ENCODE data around the gene CCR7. TPM values are rescaled to one million over a fixed set of nuclear protein-coding genes. Genes with fewer than 3 reads are reported as not detected.

CCR7 gene
- total RNA-seq, 1 donor from 2014 or later = not detected

DNA sequence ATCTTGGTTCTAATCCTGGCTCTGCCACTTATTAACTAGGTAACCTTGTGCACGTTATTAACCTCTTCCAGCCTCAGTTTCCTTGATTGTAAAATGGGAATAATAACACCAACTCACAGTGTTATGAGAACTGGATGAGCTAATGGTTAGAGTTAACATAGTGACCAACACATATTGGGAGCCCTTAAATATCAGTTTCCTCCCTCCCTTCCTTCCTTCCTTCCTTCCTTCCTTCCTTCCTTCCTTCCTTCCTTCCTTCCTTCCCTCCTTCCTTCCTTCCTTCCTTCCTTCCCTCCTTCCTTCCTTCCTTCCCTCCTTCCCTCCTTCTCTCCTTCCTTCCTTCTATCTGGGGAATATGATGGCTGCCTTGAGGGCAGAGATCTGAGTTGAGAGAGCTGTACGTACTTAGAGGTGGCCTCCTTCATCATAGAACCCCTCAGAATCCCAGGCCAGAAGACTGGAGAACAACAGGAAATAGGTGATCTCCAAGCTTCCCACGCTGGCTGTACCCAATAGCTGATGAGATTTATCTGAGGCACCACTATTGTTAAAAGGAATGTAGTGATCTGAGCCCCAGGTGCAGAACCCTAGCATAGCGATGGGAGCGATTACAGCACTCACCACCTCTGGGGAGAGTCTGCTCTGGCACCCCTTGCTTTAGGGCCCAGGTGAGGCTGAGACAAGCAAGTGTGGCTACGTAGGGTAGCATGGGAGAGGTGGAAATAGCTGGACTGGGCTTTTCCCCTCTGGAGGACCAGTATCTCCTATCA, 26.2 kb downstream of the CCR7 start:
- DNase-seq (ENCODE audit: low read depth) = no peak

- peak; percentile 80 for DNase-seq (ENCODE audit: low read depth)
Observed at GRCh38 chr17:40538019-40538935, 27.0 kb downstream of the CCR7 start.

DNA sequence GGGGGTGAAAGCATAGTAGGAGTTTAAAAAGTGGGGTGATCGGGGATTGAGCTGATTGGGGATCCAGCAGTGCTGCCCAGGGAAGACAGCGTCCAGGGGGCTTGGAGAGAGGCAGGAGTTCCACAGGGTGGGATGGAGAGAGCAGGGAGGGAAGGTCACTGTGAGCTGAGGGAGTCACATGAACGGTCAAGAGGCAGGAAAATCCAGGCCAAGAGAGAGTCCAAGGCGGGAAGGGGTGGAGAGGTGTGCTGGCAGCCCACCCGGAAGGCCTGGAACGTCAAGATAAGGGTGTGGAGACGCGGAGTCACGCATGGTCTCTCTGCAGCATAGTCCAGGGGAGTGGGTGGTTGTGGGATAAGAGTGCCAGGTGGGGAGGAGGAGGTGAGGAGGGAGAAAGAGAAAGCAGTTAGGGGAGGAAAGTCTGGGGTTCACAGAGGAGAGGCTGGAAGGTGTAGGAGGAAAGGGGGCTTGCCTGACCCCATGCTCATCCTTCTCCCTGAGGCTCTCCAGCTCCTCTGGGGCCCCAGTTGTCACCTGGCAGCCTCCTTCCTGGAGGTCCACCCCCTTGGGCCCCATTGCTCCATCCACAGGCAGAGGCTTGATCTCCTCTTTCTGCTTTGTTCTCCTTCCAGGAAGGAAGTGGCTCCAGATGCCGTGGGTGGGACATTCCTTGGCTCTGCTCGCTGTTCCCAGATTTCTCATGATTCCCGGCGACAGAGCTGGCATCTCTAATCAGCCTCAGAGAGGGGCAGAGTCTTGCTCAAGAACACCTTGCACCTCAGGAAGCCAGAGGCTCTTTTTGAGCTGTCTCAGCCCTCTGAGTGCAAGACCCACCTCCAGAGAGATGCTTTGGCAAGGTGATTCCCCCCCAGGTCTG, 28.7 kb downstream of the CCR7 start:
- no peak for DNase-seq (ENCODE audit: low read depth)

DNA sequence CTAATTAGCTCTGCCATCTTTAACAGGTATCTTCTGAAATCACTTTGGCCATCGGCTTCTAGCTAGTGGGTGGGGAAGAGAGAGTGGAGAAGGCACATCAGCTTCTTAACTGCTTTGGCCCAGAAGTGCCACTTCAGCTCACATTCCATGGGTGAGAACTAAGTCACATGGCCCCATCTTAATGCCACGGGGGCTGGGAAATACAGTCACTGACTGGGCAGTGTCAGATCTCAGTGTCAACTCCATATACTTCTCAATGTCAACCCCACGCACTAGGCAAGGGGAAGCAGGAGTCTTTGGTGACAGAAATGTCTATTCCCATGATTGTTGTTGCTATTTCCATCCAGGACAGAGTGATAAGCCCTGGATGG, 29.4 kb downstream of the CCR7 start:
- DNase-seq (ENCODE audit: low read depth) = no peak

DNA sequence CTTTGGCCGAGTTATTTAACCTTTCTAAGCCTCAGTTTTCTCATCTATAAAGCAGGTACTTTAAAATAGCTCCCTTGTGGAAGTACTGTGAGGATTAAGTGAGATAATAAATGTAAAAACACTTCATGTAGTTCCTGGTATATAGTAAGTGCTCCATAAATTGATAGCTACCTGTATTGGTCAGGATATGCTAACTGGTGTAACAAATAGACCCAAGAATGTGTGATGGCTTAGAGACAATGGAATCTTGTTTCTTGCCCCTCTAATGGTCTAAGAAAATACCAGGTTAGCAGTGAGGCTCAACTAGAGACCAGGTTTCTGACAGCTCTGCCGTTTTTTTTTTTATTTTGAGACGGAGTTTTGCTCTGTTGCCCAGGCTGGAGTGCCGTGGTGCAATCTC, 29.8 kb downstream of the CCR7 start:
- no peak for DNase-seq (ENCODE audit: low read depth)

GRCh38 chr17:40534371-40535189, 30.7 kb downstream of the CCR7 start:
- DNase-seq (ENCODE audit: low read depth) = no peak

GRCh38 chr17:40533896-40534295, 31.4 kb downstream of the CCR7 start:
- DNase-seq (ENCODE audit: low read depth) = no peak

- peak; percentile 19 for DNase-seq (ENCODE audit: low read depth)
Observed at GRCh38 chr17:40532520-40533253, 32.6 kb downstream of the CCR7 start.

- no peak for DNase-seq (ENCODE audit: low read depth)
Observed at GRCh38 chr17:40531051-40531991, 34.0 kb downstream of the CCR7 start.

GRCh38 chr17:40530531-40530994, 34.7 kb downstream of the CCR7 start:
- no peak for DNase-seq (ENCODE audit: low read depth)

DNA sequence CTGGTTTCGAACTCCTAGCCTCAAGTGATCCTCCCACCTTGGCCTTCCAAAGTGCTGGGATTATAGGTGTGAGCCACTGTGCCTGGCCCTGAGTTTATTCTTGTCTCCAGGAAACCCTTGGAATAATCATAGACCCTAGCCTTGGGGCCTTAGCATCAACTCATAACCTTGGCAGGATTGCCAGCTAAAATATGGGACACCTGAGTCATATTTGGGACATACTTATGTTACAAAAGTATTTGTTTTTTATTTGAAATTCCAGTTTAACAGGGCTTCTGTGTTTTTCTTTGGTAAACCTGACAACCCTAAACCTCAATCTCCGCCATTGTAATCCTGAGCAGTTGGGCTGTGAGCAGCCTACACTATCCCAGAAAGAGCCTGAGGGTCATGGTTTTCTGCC, 35.3 kb downstream of the CCR7 start:
- DNase-seq (ENCODE audit: low read depth) = no peak

- DNase-seq (ENCODE audit: low read depth) = no peak
Observed at GRCh38 chr17:40528692-40529417, 36.4 kb downstream of the CCR7 start.

DNA sequence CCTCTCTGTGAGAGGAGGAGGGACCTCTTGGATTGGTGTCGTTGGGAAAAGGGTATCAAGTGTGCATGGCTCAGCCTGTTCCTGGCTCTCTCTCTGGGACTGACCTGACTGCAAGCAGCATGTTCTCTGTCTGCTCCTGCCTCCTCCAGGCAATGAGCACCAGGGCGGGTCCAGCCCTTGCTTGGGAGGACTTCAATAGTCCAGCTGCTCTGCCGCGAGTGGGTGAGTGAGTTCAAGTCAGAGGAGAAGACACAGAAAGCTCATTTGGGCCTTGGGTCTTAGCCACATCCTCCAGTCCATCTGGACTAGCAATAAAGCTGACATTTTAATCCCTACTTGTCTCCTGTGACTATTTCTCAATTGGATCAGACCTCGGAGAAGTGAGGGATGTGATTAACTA, 38.6 kb downstream of the CCR7 start:
- DNase-seq (ENCODE audit: low read depth) = no peak

DNA sequence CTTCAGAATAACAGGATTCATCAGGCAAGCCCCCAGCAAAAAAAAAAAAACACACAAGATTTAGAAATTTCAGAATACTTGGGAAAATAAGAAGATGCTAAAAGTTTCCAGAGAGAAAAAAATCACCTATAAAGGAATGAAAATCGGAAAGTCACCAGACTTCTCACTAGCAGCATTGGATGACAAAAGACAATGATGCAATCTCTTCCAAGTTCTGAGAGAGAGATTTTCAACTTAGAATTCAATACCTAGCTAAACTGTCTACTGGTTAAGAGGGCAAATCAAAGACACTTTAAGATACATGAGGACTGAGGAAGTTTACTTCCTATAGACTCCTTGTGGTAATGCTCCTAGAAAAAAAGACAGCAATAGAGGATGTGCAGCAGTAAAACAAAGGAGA, 40.0 kb downstream of the CCR7 start:
- DNase-seq (ENCODE audit: low read depth) = no peak

DNA sequence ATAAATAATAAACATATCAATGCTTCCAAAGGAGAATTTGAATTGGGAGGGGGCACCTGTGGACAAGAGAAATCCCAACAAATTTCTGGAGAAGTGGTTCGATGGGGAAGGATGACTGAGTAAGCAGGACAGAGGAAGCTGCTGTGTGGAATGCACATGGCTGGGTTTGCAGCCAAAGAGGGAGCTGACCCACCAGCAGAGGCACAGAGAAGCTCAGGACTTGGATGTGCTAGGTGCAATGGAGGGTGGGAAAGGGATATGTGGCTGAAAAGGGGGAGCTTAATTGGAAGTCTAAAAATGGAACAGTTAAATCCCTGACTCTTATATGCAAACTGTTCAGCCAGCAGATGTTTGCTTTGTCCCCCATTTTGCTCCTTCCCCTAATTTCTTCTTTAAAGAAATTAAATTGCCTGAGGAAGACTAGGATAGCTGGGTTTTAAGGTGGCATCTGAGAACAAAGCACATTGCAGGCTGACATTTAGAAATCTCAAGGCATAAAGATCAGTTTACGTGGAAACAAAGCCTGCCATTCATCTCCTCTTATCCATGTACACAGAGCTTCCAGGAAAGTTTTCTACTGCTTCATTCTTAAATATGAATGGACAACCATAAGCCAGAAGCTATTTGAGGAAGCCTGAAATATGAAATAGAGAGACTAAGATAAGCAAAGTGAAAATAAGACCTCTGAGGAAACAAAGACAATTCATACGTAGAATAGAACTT, 40.9 kb downstream of the CCR7 start:
- DNase-seq (ENCODE audit: low read depth) = no peak

DNA sequence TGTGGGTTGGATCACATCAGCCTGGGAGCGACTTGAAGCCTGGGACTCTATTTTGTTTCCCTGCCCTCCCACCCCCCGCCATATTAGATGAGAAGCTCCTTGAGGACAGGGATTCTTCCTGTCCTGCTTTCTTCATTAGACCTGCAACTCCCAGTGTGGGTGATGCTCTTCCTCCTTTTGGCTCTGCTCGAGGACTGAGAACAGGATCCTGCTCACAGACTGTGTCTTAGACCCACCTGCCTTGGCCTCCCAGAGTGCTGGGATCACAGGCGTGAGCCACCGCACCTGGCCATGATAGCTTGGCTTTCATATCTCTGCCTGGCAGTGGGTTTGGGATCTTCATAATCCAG, 42.3 kb downstream of the CCR7 start:
- no peak for DNase-seq (ENCODE audit: low read depth)

DNA sequence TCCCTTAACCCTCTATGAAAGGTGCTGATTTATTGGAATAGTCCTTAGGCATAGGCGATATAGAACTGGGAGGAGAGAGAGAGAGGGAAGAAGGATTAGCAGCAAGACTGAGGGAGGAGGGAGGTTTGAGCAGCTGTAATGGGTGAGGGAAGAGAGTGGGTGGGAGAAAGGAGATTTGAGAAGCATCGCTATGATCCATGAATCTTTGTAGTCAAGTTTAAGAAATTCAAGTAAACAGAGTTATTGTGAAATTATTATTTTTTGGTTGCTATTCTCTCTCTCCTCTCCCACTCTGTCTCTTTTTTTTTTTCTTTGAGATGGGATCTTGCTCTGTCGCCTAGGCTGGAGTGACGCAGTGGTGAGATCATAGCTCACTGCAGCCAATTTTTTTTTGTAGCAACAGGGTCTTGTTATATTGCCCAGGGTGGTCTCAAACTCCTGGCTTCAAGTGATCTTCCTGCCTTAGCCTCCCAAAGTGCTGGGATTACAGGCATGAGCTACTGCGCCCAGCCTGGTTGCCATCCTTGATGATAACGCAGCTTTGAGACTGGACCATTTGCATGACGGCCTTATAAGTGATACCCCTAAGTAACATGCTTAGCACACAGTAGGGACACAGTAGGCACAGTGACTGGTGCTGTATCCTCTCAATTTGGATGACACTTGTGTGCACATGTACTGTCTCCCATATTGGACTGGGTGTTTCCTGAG, 42.9 kb downstream of the CCR7 start:
- DNase-seq (ENCODE audit: low read depth) = no peak
